Left renal cortex interstitium (tissue), 4 donors: ENCODE data around the gene CGRRF1. TPM values are rescaled to one million over a fixed set of nuclear protein-coding genes. Genes with fewer than 3 reads are reported as not detected.

ENCODE experiments used
- DNase-seq, 4 donors: peaks; one replicate each; pipeline ENCODE4 v3.0.0-alpha.2; 2013; ENCODE audit warnings: low read depth in 4 of 4, low spot score in 2 of 4, missing footprints in 1 of 4
- polyA plus RNA-seq, 4 donors: library from polyadenylated mRNA; unstranded; fragments of 120-200 nt; gene quantifications; one replicate each; pipeline ENCODE4 v1.2.1, GENCODE V29; 2013; ENCODE audit not compliant: insufficient read length in 4 of 4

CGRRF1 gene
- polyA plus RNA-seq, 4 donors: 27.7 to 37.7 (median 30.5) TPM

DNA sequence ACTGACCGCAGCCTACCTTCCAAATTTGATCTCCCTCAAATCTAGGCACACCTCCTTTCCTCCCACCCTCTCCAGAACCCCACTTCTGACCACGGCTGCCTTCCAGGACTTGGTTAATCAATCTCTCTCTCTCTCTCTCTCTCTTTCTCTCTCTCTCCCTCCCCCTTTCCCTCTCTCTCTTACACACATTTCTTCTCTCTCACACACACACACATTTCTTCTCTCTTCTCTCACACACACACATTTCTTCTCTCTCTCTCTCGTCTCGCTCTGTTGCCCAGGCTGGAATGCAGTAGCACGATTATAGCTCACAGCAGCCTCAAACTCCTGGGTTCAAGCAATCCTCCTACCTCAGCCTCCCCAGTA lies 20.4 kb upstream of the CGRRF1 start:
- DNase-seq: no peak

DNA sequence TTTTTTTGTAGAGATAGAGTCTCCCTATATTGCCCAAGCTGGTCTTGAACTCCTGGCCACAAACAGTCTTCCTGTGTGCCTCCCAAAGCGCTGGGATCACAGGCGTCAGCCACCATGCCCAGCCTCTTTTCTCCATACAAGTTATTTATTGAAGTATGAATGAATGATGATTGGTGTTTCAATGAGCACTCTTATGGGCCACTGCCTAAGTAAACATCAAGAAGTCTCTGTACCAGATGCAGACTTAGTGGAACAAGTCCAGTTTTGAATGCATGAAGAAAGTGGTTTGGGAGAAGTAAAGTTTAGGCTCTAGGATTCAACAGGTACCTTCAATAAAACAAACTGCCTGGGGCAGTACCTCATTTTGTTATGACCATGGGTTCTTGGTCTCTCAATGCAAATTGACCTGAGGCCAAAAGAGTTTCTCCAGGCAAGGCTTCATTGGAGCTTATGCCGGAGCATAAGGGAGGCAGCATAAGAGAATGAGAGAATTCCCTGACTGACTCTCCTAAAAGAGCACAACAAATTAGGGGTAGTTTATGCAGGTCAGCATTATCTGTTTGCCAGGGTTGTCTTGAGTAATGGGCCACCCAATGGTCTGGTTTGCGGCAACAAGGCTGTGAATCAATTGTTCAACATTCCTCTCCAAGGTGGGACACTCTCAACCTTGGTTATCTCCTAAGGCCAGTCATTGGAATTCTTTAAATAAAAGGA lies 19.8 kb upstream of the CGRRF1 start:
- no peak for DNase-seq

DNA sequence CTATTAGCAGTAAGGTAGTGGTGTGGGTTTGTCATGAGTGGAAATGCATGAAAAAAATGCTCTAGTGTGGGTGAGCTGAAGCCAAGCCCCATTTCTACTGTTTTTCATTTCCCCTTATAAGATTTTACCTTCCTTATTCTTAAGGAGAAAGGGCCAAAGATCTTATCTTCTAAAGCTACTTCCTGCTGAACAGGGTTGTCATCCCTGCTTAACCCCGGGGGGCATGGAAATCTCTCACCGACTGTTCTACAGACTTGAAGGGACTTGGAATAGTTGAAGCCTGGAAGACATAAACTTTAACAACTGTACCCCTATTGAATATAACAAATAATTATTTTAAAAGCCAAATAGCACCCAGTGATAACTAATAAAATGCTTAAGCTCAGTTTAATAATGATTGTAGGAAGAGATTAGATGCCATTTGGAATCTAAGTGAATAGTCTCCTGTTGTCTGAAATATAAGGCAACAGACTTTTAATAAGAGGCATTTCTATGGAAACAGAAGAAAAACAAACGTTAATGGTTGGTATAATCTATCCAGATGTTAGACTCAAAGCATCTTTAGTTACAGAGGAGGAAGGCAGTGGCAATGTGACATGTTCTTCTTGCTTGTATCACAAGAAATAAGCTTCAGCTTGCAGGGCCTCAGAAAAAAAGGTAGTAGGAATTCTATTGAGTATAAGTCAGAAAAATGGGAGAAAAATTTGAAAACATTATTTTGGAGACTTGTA lies 19.1 kb upstream of the CGRRF1 start:
- no peak for DNase-seq

DNA sequence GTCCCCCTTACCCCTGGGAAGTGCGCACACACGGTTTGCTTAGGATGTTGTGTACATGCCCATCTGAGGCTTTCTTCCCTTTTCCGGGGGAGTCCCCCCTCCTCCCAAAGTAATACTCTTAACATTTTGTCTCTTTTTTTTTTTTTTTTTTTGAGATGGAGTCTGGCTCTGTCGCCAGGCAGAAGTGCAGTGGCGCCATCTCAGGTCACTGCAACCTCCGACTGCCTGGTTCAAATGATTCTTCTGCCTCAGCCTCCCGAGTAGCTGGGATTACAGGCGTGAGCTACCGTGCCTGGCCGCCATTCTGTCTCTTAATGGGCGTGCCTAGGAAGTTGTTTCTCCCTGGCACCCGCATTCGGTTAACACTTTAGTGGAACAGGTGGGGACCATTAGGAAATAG lies 16.4 kb upstream of the CGRRF1 start:
- no peak for DNase-seq

DNA sequence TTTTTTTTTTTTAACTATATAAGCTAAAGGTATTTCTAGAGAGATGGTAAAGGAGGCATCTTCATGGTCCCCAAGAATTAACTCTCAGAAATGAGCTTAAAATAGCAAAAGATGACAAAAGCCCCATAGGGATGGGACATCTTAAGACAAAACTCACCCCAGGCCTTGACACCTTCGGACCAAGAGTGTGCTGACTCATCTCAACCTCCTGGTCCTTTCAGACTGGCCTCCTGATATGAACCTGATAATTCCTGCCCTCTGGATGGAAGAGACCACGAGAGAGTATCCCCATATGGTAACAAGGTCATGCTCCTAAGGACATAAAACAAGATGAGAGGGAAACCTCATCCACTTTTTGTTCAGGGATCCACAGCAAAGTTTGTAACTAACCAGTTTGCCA lies 12.5 kb upstream of the CGRRF1 start:
- no peak for DNase-seq

DNA sequence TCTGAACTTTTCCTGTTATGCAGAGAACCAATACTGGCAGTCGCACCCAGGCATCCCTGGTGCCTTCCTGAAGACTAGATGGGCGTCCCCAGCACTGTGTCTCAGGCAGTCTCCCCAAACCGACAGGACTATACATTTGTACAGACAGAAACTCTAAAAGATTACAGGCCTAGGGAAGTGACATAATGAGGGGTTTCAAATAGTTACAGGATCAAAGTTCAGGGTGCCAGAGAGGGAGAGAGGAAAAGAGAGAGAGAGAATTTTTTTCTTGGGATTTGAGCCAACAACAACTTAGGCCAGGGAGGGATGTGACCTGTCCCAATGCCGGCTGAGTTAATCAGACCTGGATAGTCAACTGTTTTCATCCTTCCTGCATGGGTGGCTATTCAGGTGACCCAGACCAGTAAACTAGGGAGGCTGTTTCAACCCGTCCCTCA lies 11.6 kb upstream of the CGRRF1 start:
- DNase-seq: no peak

DNA sequence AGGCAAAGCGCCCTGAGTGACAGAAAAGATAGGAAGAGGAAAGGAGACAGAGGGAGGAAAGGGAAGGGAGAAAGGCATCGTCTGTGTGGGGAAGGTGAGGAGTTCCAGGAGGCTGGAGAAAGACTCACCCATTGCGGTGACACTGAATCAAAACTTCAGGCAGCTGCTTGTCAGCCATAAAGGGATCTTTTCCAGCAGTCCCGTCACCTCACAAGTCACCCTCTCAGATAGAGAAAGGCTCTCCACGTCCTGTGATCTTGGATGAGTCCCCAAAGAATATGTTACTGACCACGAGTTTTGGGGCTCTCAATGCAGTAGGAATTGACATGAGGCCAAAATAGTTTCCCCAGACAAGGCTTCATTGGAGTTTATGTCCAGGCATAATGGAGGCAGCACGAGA lies 11.1 kb upstream of the CGRRF1 start:
- DNase-seq: no peak

DNA sequence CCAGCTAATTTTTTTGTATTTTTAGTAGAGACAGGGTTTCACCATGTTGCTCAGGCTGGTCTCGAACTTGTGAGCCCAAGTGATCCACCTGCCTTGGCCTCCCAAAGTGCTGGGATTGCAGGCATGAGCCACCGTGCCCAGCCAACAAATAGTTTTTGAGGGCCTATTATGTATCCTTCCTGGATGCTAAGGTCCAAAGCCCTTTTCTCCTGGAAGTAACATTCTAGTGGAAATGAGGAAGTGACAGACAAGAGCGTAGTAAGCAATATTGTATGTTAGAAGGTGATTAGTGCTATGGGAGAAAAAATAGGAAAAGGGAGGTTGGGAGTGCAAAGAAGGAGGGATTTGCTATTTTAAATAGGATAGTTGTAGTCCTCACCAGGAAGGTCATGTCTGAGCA lies 9.0 kb upstream of the CGRRF1 start:
- no peak for DNase-seq

DNA sequence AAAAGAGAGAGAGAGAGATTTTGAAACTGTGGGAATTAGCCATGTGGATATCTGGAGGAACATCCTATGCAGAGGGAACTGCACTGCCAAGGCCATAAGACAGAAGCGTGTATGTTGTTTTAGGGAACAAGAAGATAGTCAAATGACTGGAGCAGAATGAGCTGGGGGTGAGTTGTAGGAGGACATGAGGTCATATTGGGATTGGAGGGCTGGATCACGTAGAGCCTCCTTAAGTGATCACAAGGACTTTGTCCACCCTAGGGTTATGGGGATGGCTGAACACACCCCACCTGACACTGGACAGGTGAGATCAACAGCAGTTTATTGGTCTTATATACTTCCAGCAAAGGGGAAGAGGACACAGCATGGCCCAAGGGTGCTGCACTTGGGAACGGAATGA lies 8.2 kb upstream of the CGRRF1 start:
- DNase-seq: no peak

DNA sequence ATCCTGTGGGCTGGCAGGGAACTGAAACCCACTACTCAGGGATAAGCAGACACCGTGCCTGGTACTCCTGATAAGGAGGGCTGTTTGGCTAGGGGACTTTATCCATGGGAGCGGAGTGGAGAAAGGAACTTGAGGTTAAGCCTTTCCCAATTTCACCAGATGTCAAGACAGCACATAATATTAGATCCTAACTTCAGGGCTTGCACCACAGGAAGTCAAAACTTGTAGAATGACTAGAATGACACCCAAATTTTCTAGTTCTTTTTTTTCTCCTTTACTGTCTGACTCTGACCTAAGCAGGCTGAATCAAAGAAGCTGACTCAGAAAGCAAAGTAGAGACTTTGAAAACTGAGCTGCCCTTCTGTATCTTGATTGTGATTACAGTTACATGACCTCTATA lies 7.1 kb upstream of the CGRRF1 start:
- DNase-seq: no peak

DNA sequence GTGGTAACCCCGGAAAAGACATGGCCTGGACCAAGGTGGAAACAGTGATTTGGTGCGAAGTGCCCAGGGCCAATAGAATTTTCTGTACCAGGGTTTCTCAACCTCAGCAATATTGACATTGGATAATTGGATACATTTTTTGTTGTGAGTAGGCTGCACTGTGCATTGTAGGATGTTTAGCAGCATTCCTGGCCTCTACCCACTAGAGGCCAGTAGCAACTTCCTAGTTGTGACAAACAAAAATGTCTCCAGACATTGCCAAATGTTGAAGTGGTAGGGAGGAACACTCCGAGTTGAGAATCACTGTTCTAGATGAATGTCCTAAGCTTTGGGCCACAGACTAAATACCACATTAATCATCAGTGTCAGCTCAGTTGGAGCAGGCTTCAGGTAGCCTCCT lies 6.2 kb upstream of the CGRRF1 start:
- DNase-seq: no peak

DNA sequence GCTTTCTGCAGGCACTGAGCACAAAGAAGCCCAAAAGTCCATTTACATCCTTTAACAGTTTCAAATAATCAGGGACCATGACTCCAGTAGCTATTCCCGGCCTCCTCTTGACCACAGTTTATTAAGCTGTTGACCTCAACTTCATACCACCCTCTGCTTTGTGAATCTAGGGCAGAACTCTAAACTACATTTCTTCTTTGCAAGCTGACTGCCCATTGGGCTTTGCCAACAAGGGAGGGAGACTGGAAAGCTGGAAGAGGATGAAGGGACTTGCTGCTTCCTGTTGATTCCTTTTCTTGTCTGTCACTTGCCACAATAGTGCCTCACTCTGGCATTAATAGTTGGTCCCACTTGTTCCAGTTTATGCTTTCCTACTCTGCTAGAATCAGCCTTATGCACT lies 2.7 kb downstream of the CGRRF1 start:
- DNase-seq: no peak

DNA sequence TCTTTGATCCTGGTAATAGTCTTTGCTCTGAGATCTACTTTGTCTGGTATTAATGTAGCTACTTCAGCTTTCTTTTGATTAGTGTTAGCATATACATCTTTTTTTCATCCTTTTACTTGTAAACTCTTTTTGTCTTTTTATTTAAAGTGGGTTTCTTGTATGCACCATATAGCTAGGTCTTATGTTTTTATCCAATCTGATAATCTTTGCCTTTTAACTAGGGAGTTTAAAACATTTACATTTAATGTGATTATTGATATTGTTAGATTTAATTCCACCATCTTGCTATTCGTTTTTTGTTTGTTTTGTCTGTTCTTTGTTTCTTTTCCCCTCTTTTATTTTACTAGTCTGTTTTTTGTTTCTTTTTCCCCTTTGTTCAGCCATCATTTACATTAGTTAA lies 6.0 kb downstream of the CGRRF1 start:
- no peak for DNase-seq

DNA sequence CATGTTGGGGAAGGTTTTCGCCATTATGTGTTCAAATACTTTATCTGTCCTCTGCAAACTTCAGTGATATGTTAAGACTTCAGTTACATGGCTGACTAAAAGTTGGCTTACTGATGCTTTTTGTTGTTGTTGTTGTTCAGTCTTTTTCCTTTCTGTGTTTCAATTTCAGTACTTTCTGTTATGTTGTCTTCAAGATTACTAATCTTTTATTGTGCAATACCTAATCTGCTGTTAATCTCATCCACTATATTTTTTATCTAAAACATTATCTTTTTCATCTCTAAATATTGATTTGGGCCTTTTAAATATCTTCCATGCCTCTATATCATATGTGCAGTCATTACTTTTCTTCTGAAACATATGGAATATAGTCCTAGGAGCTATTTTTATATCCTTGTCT lies 7.0 kb downstream of the CGRRF1 start:
- DNase-seq: no peak

DNA sequence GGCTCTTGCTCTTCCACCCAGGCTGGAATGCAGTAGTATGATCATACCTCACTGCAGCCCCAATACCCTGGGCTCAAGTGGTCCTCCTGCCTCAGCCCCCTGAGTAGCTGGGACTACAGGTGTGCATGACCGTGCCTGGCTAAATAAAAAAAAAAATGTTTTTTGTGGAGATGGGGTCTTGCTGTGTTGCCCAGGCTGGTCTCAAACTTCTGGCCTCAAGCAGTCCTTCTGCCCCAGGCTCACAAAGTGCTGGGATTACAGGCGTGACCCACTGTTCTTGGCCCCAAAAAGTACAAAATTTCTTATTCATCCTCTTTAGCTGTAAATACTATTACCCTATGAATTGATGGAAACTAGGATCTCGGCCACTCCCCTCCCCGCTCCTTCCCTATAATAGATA lies 14.7 kb downstream of the CGRRF1 start:
- no peak for DNase-seq

DNA sequence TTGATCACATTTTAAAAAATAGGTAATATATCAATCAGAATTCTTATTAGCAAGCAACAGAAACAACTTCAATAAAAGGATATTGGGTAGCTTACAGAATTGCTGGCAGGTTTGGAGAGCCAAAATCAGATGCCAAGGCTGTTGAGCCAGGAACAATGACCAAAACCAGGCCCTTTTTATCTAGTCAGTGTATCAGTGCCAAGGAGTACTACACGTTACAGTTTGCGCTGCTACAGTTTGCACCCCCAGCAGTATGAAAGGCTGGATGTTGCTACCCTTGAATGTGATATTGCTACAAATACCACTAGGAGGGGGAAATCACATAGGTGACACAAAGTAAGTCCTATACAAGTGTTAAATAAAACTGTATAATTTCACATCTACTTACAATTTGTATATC lies 19.3 kb downstream of the CGRRF1 start:
- no peak for DNase-seq

DNA sequence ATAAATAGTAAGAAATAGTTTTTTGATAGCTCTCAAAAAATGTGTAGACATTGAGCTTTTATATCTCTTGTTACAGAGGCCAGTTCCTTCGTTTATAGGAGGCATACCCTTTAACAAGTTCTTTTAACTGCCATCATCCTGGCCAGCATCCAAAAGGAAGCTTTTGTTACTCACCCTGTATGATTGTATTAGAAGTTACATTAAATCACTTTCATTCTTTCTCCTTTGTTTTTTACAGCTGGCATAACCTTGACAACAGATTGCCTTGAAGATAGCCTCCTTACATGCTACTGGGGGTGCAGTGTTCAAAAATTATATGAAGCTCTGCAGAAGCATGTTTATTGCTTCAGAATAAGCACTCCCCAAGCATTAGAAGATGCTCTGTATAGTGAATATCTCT lies 20.1 kb downstream of the CGRRF1 start:
- DNase-seq: no peak

DNA sequence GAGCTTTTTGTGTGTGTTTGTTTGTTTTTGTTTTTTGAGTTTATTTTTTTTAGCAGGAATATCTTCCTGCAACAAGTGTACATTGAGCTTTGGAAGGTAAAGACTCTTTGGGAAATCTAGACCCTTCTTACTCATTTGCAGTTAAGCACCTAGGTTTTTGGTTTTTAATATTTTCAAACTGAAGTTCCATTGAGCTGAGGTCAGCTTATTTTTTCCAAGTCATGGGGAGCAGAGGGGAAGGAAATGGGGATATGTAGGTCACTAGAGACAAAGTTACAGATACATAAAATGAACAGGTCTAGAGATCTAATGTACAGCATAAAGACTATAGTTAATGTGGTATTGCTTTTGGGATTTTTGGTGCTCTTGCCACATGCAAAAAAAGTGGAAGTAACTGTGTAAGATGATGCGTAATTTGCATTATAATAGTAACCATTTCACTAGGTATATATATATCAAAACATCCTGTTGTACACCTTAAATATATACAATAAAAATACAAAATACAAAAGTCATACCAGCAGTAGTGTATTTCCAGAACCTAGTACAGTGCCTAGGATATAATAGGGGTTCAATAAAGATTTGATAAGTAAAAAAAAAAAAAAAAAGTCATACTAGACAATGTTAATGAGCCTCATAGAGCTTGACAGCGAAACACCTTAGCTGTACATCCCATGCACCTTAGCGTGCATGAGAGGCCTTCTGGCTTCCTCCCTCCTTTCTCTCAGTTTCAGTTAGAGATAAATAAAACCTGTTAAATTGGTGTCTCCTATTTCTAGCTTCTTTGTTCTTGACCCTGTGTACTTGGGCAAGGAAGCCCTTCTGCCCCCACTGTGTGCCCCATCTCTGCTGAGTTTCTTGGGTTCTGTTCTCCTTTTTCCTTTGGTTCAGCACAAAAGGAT lies 22.7 kb downstream of the CGRRF1 start:
- no peak for DNase-seq

DNA sequence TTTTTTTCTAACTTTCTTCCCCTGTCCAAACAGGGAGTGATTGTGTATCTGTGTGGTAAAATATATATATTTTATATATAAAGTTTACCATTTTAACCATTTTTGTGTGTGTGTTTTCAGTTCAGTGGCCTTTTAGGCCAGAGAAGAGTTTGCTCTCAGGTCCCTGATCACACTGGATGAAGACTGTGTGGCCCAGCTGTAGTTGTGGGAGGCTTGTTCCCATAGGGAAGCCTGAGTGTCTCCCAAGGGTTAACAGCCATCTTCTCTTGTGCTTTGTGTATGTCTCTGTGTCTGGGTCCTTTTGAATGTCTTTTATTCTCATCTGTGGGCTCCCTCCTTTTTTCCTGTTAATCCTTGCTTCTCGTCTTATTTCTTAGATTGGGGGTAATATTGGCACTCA lies 23.4 kb downstream of the CGRRF1 start:
- no peak for DNase-seq

DNA sequence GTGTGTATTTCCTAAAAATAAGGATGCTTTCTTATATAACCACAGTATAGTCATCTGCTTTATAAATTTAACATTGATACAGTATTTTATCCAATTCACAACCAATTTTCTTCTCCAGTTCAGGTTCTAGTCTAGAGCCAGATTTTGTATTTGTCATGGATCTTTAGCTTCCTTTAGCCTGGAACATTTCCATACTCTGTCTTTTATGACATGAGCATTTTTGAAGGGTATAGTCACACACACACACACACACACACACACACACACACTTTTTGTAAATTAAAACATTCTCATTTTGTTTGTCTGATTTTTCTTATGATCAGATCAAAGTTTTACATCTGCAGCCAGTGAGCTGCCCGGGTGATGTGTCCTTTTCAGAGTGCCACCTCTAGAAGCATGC lies 25.4 kb downstream of the CGRRF1 start:
- DNase-seq: no peak

DNA sequence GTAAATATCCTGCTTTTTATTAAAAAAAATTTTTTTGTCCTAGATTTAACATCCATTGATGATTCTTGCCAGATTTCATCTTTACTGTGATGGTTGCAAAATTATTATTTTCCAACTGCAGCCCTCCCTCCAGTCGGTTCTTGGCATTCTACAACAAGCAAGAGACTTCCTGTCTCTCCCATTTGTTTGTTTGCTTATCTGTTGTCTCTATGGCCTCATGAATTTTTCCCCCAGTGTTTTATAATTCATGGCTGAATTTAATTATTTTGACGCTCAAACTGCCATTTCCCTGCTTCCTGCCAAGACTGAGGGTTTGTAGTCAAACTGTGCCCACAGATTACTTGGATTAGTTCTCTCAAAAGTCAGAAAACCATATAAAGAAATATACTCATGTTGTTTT lies 25.9 kb downstream of the CGRRF1 start:
- DNase-seq: no peak

DNA sequence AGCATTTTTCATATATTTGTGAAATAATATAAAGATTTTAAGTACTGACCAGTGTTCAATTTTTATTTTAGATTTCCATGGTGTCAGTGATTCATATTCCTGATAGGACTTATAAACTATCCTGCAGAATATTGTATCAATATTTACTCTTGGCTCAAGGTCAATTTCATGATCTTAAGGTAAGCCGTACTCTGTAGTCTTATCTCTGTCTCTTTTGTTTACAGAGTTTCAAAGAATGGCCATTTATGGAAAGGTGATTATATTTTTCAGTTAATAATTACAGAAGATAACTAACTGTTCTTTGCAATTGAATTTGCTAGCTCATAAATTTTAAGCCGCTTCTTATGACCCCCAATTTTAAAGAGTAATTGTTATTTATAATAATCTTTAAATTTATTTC lies 27.9 kb downstream of the CGRRF1 start:
- no peak for DNase-seq
